Measurements from ENCODE around the gene SMYD4. TPM values are rescaled to one million over a fixed set of nuclear protein-coding genes. Genes with fewer than 3 reads are reported as not detected.

SMYD4 gene
- total and polyA plus RNA-seq, 9 of the 15 experiments (the other 6 are each of a cell fraction or from before 2014, with no cell fraction given): 1.3 to 10.2 (median 6.7) TPM

- ATAC-seq (no peak), DNase-seq (ENCODE audit: extremely low read depth in 1 of 4, low spot score in 3 of 4) (no peak), FAIRE-seq (no peak)
- Histone ChIP-seq H3K9me1 (ENCODE audit: control insufficient read depth, insufficient read depth, low read length) (no peaks in the 10 kb centered on the region), H3K79me2 (ENCODE audit: control insufficient read depth, insufficient read depth, low read length) (no peaks in the 10 kb centered on the region), H3K4me3 (no peak overlapping the region), H2AFZ (ENCODE audit: low read depth, low read length) (no peak overlapping the region), H4K20me1 (replicated peaks; ENCODE audit: control insufficient read depth, insufficient read depth, low read length) (no peaks in the 10 kb centered on the region; the same call in 1 of the 2 replicates), H3K27ac (ENCODE audit: extremely low read depth, low read depth, low read length) (no peak overlapping the region), H3K9me3 (replicated peaks; ENCODE audit: control insufficient read depth, insufficient read depth, low read depth, low read length) (no peaks in the 10 kb centered on the region), H3K4me2 (ENCODE audit: insufficient read depth, low read length) (no peak overlapping the region), H3K36me3 (ENCODE audit: control insufficient read depth, insufficient read depth, low read length) (peaks cover 54% of the 10 kb centered on the region), H3K27me3 (ENCODE audit: control insufficient read depth in 2 of 2, insufficient read depth in 2 of 2, low read length in 2 of 2) (no peaks in the 10 kb centered on the region), H3K4me1 (replicated peaks in 1 of 2; ENCODE audit: control insufficient read depth in 2 of 2, insufficient read depth in 2 of 2, low read length in 2 of 2) (peaks cover 4 to 6% of the 10 kb centered on the region in 2 experiments; a peak in 2 of 5 replicates), H3K9ac (ENCODE audit: insufficient read depth in 1 of 2, low read depth in 2 of 2, low read length in 2 of 2) (no peak overlapping the region)
- 84% methylated on average over 4 of the region's 10 CpGs for WGBS (ENCODE audit: insufficient coverage, low coverage, missing lambda C conversion rate)
- ChIA-PET CTCF (ENCODE audit: low intra/inter-chr PET ratio) (no interaction called here), POLR2A (interaction anchor here (0.5 to 2.6 kb wide), 3 partner anchors 11 to 1113 kb away, joined by 3 to 8 read pairs (median 3); partner anchors contain the start of gene SERPINF1)
- in situ Hi-C loops (cut with MboI) (no loop called here), intact Hi-C loops (cut with micrococcal nuclease) (no loop called here)
- 0 out of 2 replicates have a peak, but pooled peaks have one; percentile 34 for TF ChIP-seq NFIC (IDR thresholded peaks at IDR 0.05)
- no peak for TF ChIP-seq CREBBP (IDR thresholded peaks at IDR 0.05; ENCODE audit: low read depth, low read length)
- BruUV-seq (replicated peaks): no TSS peak
These were observed 53.4 kb downstream of the SMYD4 start for GRCh38 chr17:1776328-1776727.

DNA sequence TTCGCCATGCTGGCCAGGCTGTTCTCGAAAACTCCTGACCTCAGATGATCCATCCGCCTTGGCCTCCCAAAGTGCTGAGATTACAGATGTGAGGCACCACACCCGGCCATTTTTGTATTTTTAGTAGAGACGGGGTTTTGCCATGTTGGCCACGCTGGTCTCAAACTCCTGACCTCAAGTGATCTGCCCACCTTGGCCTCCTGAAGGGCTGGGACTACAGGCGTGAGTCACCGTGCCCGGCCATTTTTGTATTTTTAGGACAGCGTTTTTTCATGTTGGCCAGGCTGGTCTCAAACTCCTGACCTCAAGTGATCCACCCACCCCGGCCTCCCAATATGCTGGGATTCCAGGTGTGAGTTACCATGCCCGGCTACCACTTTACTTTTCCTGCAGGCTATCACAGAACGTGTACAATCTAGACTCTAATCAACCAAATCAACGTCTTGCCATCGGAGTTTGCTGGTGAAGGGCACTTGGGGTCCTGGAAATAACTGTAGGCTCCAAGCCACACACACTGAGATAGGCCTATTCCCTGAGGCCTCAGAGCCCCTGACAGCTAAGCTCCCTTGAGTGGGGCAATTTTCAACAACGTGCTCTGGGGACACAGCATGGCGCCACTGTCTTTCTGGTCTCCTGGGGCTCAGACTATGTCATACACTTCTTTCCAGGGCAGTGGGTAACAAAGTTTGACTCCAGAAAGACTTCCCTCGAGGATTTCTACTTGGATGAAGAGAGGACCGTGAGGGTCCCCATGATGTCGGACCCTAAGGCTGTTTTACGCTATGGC lies 55.1 kb downstream of the SMYD4 start:
- WGBS (ENCODE audit: insufficient coverage, low coverage, missing lambda C conversion rate): 88% methylated on average over 15 of the region's 21 CpGs
- Histone ChIP-seq H3K27me3 (ENCODE audit: control insufficient read depth in 2 of 2, insufficient read depth in 2 of 2, low read length in 2 of 2) (no peaks in the 10 kb centered on the region), H3K36me3 (ENCODE audit: control insufficient read depth, insufficient read depth, low read length) (peaks cover 51% of the 10 kb centered on the region), H3K9me1 (ENCODE audit: control insufficient read depth, insufficient read depth, low read length) (no peaks in the 10 kb centered on the region), H3K79me2 (ENCODE audit: control insufficient read depth, insufficient read depth, low read length) (no peaks in the 10 kb centered on the region), H3K4me2 (ENCODE audit: insufficient read depth, low read length) (no peak overlapping the region), H2AFZ (ENCODE audit: low read depth, low read length) (no peak overlapping the region), H3K9ac (ENCODE audit: insufficient read depth in 1 of 2, low read depth in 2 of 2, low read length in 2 of 2) (no peak overlapping the region), H3K4me3 (no peak overlapping the region), H4K20me1 (replicated peaks; ENCODE audit: control insufficient read depth, insufficient read depth, low read length) (no peaks in the 10 kb centered on the region; the same call in 1 of the 2 replicates), H3K27ac (ENCODE audit: extremely low read depth, low read depth, low read length) (no peak overlapping the region), H3K4me1 (replicated peaks in 1 of 2; ENCODE audit: control insufficient read depth in 2 of 2, insufficient read depth in 2 of 2, low read length in 2 of 2) (peaks cover 4 to 12% of the 10 kb centered on the region in 2 experiments; a peak in 3 of 5 replicates), H3K9me3 (replicated peaks; ENCODE audit: control insufficient read depth, insufficient read depth, low read depth, low read length) (no peaks in the 10 kb centered on the region)
- no TSS peak for BruUV-seq (replicated peaks)
- FAIRE-seq (no peak), DNase-seq (ENCODE audit: extremely low read depth in 1 of 4, low spot score in 3 of 4) (no peak), ATAC-seq (no peak)
- ChIA-PET CTCF (ENCODE audit: low intra/inter-chr PET ratio) (interaction anchor here (0.6 kb wide), 1 partner anchor 13 kb away, joined by 3 read pairs; no protein-coding TSS in a partner anchor), POLR2A (interaction anchor here (1.2 to 3.4 kb wide), 3 partner anchors 9 to 13 kb away, joined by 3 to 21 read pairs (median 4); partner anchors contain the start of gene SERPINF1)
- in situ Hi-C loops (cut with MboI) (no loop called here), intact Hi-C loops (cut with micrococcal nuclease) (no loop called here)
- no peak for TF ChIP-seq TCF15 (CRISPR knock-in tag; IDR thresholded peaks at IDR 0.05)
- no peak for TF ChIP-seq ZNF696 (CRISPR knock-in tag; conservative IDR thresholded peaks at IDR 0.05)
- TF ChIP-seq RUNX1 (IDR thresholded peaks at IDR 0.05; ENCODE audit: low read depth): no peak
- TF ChIP-seq PCBP1 (IDR thresholded peaks at IDR 0.05; ENCODE audit: low read depth, low read length, poor library complexity, severe bottlenecking): no peak
- no peak for TF ChIP-seq ZNF347 (CRISPR knock-in tag; IDR thresholded peaks at IDR 0.05; ENCODE audit: low read depth)
- no peak for TF ChIP-seq ZNF785 (CRISPR knock-in tag; IDR thresholded peaks at IDR 0.05)

All from K562 (cell line).